ENCODE data around the gene RAB6B.

DNA sequence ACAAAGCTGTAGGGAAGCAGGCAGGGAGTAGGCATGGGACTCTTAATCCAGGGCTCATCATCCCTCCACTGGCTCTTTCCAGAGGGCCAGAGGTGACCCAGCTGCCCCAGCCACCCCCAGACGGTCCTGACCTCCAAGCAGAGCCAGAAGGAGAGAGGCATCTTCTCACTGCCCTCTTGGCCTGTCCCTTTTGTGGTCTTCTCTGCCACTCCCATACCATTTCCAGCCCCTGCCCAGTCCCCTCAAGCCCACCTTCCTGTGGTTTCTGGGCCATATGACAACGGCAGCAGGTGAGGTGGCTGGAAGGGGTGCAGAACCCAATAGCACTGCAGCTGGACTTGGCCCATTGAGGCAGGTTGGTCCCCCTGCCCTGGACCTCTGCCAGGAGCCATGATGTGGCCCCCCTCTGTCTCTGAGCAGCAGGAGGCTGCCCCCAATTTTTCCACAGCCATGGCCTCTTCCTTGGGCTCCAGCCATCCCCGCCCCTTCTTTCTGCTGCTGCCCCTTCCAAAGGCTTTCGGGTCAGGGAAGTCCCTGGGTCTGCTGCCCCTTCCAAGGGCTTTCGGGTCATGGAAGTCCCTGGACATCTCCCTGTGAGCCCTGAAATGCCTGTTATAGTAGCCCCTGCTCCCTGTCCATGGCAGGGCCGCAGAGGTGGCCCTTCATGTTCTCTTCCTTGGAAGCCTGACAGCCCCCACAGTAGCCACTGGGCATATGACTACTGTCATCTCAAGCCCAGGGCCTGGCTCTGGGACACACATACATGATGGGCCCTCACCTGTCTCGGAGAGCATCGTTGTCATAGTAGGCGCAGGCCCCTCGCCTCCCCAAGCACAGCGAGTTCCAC lies 39.5 kb upstream of the RAB6B start:
- TF ChIP-seq, protein P1, sequence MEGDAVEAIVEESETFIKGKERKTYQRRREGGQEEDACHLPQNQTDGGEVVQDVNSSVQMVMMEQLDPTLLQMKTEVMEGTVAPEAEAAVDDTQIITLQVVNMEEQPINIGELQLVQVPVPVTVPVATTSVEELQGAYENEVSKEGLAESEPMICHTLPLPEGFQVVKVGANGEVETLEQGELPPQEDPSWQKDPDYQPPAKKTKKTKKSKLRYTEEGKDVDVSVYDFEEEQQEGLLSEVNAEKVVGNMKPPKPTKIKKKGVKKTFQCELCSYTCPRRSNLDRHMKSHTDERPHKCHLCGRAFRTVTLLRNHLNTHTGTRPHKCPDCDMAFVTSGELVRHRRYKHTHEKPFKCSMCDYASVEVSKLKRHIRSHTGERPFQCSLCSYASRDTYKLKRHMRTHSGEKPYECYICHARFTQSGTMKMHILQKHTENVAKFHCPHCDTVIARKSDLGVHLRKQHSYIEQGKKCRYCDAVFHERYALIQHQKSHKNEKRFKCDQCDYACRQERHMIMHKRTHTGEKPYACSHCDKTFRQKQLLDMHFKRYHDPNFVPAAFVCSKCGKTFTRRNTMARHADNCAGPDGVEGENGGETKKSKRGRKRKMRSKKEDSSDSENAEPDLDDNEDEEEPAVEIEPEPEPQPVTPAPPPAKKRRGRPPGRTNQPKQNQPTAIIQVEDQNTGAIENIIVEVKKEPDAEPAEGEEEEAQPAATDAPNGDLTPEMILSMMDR (conservative IDR thresholded peaks at IDR 0.05; ENCODE audit: low read depth, low read length) = no peak
- no peak for TF ChIP-seq EZH2 (IDR thresholded peaks at IDR 0.05; ENCODE audit: borderline replicate concordance, low read depth, low read length, poor library complexity, severe bottlenecking)
